GM12801 (cell line): Measurements from ENCODE around the gene E2F8.

Experiments
- CTCF ChIP-seq: IDR thresholded peaks from one replicate; pipeline ENCODE4 v1.5.1; 2011; ENCODE audit warnings: control low read depth; ENCODE audit not compliant: insufficient read length; ENCODE audit errors: extremely low read depth

The E2F8 gene

GRCh38 chr11:19281041-19281440 is 40.3 kb upstream of the E2F8 start:
- no peak for TF ChIP-seq CTCF

GRCh38 chr11:19279451-19279850 is 38.7 kb upstream of the E2F8 start:
- TF ChIP-seq CTCF: no peak

- no peak for TF ChIP-seq CTCF
Observed at GRCh38 chr11:19276859-19277808, 36.4 kb upstream of the E2F8 start.

- no peak for TF ChIP-seq CTCF
Observed at GRCh38 chr11:19275496-19275895, 34.8 kb upstream of the E2F8 start.

- TF ChIP-seq CTCF: no peak
Observed at GRCh38 chr11:19268909-19269308, 28.2 kb upstream of the E2F8 start.

GRCh38 chr11:19267567-19267966 is 26.8 kb upstream of the E2F8 start:
- no peak for TF ChIP-seq CTCF

GRCh38 chr11:19263333-19263732 is 22.6 kb upstream of the E2F8 start:
- no peak for TF ChIP-seq CTCF
